Fibroblast of mammary gland (primary cell): ENCODE measurements around the gene TTC21B.

ENCODE experiments used
- DNase-seq: peaks from one replicate; pipeline ENCODE4 v3.0.0-alpha.2; 2010; ENCODE audit warnings: low read depth
- H3K4me3 ChIP-seq: 2 replicates; pipeline ENCODE4 v1.5.1; 2011; ENCODE audit warnings: low read depth, mild to moderate bottlenecking, low read length, moderate library complexity; ENCODE audit not compliant: control insufficient read depth
- TF ChIP-seq, protein P1 (sequence below): conservative IDR thresholded peaks from 2 replicates; pipeline ENCODE4 v1.5.1; 2011; ENCODE audit warnings: low read depth, low read length, inconsistent platforms; ENCODE audit not compliant: control insufficient read depth, insufficient read depth

Gene TTC21B

DNA sequence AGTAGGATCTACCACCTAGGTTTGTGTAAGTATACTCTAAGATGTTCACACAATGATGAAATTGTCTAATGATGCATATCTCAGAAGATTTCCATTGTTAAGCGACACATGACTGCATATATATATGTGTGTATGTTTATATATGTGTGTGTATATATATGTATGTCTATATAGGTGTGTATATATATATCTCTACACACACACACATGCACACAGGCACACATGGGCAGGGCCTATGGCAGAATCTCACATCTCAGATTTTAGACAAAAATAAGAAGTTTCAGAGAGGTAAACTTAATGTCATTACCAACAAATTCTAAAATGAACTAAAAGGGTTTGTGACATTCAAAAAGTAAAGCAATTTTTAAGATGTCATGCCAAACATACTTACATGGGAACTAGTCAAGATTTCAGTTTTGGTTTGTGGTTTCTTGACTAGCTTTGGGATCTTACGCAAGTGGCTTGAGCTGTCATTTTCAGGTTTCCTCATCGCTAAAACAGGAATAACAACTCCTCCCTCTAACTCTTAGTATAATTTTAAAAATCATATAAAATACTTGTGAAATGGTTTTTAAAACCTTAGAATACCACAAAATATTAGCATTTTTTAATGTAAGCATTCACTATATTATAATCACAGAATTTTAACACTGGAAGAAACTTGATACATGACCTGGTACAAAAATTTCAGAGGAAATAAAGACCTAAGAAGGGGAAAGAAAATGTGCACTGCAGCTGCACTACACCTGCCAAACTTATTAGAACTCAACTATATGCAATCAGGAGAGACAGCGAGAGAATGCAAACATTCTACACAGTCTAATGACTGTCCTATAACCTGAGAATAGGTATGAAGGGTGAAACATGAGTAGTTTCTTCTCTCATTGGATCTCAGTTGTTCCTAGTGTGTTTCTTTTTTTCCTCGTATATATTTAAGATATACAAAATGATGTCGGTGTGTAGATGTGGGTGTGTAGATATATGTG lies 75.7 kb downstream of the TTC21B start:
- H3K4me3 ChIP-seq = no peak overlapping the region
- TF ChIP-seq, protein P1, sequence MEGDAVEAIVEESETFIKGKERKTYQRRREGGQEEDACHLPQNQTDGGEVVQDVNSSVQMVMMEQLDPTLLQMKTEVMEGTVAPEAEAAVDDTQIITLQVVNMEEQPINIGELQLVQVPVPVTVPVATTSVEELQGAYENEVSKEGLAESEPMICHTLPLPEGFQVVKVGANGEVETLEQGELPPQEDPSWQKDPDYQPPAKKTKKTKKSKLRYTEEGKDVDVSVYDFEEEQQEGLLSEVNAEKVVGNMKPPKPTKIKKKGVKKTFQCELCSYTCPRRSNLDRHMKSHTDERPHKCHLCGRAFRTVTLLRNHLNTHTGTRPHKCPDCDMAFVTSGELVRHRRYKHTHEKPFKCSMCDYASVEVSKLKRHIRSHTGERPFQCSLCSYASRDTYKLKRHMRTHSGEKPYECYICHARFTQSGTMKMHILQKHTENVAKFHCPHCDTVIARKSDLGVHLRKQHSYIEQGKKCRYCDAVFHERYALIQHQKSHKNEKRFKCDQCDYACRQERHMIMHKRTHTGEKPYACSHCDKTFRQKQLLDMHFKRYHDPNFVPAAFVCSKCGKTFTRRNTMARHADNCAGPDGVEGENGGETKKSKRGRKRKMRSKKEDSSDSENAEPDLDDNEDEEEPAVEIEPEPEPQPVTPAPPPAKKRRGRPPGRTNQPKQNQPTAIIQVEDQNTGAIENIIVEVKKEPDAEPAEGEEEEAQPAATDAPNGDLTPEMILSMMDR = no peak
- DNase-seq = peak; percentile 74

DNA sequence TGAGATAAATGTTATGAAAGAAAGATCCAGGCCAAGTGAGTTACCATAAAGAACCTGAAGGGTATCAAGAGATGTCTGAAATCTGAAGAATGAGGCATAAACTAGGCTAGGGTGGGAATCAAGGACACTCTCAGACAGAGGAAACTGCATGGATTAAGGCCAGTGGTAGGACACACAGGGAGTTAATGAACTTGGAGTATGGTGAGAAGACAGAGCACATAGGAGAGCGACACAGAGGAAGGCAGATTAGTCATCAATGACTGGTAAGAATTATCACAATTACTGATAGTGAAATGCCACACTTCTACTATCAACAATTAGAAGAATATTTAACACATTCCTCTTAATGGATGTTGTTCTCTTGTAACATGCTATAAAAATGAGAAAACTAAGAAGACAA lies 76.9 kb downstream of the TTC21B start:
- no peak overlapping the region for H3K4me3 ChIP-seq
- peak; percentile 19 for DNase-seq
- TF ChIP-seq, protein P1 = no peak

DNA sequence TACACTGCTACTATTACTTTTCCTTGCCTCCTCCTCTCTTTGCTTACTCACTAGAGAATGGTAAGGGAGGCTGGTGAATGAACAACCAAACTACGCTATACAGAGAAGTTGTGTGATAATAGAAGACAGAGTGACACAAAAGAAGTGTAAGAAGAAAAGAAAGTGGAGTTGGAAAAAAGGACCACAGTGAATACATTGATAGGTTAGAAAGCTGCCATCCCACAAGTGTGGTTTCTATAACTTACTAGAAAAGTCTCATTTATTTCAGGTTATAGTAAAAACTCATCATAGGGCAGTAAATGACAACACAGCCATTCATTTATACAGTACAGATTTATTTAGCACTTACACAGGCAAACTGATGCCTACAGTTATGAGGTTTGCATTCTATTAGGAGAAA lies 77.3 kb downstream of the TTC21B start:
- no peak for DNase-seq
- no peak overlapping the region for H3K4me3 ChIP-seq
- TF ChIP-seq, protein P1 = no peak

DNA sequence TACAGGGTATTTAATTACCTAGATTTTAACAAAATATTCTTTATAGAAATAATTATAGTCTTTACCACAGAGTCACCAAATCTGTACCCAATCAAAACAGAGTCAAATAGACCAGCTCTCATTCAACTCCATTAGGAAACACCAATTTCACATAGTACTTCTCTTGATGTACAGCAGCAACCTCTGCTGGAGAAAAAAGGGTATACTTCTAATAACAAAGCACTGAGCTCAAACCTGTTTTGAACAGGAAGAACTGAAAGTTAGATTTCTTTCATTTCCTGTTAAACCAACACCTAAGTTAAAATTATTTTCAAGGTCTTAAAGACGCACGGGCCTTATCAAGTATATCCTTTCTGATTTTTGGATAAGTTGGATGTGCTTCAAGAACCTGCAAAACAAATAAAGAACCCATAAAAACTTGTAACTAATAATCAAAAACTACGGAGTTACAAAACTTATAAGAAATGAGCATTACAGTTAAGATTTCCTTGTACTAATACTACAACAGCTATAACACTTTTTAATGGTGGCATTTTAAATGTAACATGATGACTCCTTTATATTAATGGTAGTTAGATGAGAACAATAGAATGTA lies 79.0 kb downstream of the TTC21B start:
- peak; percentile 68 for DNase-seq

DNA sequence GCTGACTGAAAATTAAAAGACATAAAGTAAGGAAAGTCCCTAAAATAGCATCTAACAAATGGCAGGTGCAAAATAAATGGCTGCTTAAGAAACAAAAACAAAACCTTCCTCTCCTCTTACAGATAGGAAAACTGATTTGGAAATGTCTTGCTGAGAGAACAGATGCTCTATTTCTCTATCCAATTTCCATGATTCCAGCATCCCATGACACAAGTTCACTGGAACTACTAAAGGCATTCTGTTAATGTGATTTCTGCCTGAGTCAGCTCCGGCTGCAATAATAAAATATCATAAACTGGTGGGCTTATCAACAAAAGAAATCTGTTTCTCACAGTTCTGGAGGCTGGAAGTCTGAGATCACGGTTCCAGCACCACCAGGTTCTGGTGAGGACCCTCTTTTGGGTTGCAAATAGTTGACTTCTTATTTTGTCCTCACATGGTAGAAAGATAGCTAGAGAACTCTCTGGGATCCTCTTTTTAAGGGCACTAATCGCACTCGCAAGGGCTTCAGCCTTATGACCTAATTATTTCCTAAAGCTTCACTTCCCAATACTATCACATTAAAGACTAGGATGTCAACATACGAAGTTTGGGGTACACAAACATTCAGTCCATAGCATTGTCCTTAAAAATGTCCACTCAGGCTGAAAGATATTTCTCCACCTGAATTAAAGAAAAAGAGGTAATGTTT lies 81.3 kb downstream of the TTC21B start:
- H3K4me3 ChIP-seq = no peak overlapping the region
- TF ChIP-seq, protein P1 = no peak
- peak; percentile 58 for DNase-seq

More for the DNA sequence above, 79.0 kb downstream of the TTC21B start:
- TF ChIP-seq, protein P1 = peak; percentile 76
- no peak overlapping the region for H3K4me3 ChIP-seq

DNA sequence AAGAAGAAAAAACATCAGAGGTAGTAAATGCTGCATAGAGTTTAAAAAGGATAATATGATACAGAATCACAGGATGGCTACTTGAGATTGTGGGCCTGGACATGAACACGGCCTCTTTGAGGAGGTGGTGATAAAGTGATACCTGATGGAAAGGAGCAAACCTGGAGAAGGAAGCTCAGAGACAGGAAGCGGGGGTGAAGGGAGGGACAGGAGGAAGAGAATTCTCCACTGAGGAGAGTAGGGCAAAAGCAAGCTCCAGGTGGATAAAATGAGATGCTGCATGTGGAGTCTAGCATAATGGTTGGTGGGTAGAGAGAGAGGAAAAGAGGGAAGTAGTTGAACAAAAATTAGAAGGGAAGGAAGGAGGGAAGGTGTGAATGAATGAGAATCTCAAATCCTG lies 82.6 kb downstream of the TTC21B start:
- H3K4me3 ChIP-seq = no peak overlapping the region
- TF ChIP-seq, protein P1 = no peak
- no peak for DNase-seq
